B cell (primary cell): Measurements from ENCODE around the gene EED. TPM values are rescaled to one million over a fixed set of nuclear protein-coding genes. Genes with fewer than 3 reads are reported as not detected.

Experiments
- ATAC-seq: fragments of 200-7000 bp; cut with Tn5 transposase; one replicate; pipeline ENCODE4 v1.10.0; 2021; ENCODE audit warnings: low read depth, mild to moderate bottlenecking, moderate number of reproducible peaks, moderate library complexity
- CTCF ChIA-PET: fragments of 350-600 bp; sonication (Branson Sonifier 250); formaldehyde crosslinking; loops from one replicate; lab custom pipeline; 2021; ENCODE audit warnings: antibody characterized with exemption, inconsistent platforms; lab: Charles Lee
- POLR2A ChIA-PET: fragments of 350-600 bp; sonication (Branson Sonifier 250); formaldehyde crosslinking; loops from one replicate; lab custom pipeline; 2021; ENCODE audit warnings: antibody characterized with exemption; lab: Charles Lee
- DNase-seq: peaks from one replicate; pipeline ENCODE4 v3.0.0; 2013
- H2AFZ ChIP-seq: 2 replicates; pipeline ENCODE4 v1.6.1; 2012; ENCODE audit warnings: mild to moderate bottlenecking, low read depth, low read length; ENCODE audit not compliant: insufficient read depth, poor library complexity, severe bottlenecking
- H3K27ac ChIP-seq, 2 donors: 1 replicate in 1 of 2; 2 replicates in 1 of 2; pipeline ENCODE4 v1.5.1; 2012 to 2013; ENCODE audit warnings: low read length in 2 of 2, mild to moderate bottlenecking in 2 of 2, moderate library complexity in 1 of 2
- H3K27me3 ChIP-seq, 4 experiments: fragments of 200-600 bp in 1 of 4; sonication (generic) in 1 of 4; replicated peaks in 1 of 4; 1 replicate in 2 of 4; 2 replicates in 2 of 4; pipeline versions ENCODE4 v1.6.1 to v1.7.0; 2013 to 2016; ENCODE audit warnings: low read length in 3 of 4, mild to moderate bottlenecking in 2 of 4, mixed read lengths in 1 of 4, moderate library complexity in 1 of 4; ENCODE audit not compliant: insufficient read depth in 4 of 4, control insufficient read depth in 3 of 4; ENCODE audit errors: control extremely low read depth in 1 of 4
- H3K36me3 ChIP-seq, 2 experiments: replicated peaks in 1 of 2; 1 replicate in 1 of 2; 2 replicates in 1 of 2; pipeline versions ENCODE4 v1.6.1 to v1.7.1; 2013; ENCODE audit warnings: low read length in 1 of 2; ENCODE audit not compliant: insufficient read depth in 2 of 2, control insufficient read depth in 1 of 2; ENCODE audit errors: control extremely low read depth in 1 of 2, extremely low read depth in 1 of 2
- H3K4me1 ChIP-seq, 2 donors: fragments of 200-600 bp in 1 of 2; sonication (generic) in 1 of 2; 1 replicate in 1 of 2; 2 replicates in 1 of 2; pipeline versions ENCODE4 v1.5.1 to v1.6.1; 2013 to 2017; ENCODE audit warnings: low read length in 2 of 2; ENCODE audit not compliant: control insufficient read depth in 2 of 2, insufficient read depth in 2 of 2
- H3K4me2 ChIP-seq: replicated peaks from 2 replicates; pipeline ENCODE3; 2012; ENCODE audit warnings: mild to moderate bottlenecking, low read depth, low read length; ENCODE audit not compliant: poor library complexity, severe bottlenecking
- H3K4me3 ChIP-seq, 5 experiments: fragments of 200-600 bp in 1 of 5; sonication (generic) in 1 of 5; 1 replicate in 3 of 5; 2 replicates in 2 of 5; pipeline versions ENCODE4 v1.5.1 to v1.7.0; 2011 to 2016; ENCODE audit warnings: low read length in 4 of 5, mild to moderate bottlenecking in 4 of 5, low read depth in 2 of 5, control low read depth in 1 of 5, moderate library complexity in 1 of 5; ENCODE audit not compliant: insufficient read depth in 1 of 5; ENCODE audit errors: control extremely low read depth in 1 of 5, extremely low read depth in 1 of 5
- H3K79me2 ChIP-seq: fragments of 200-600 bp; sonication (generic); one replicate; pipeline ENCODE4 v1.6.0; 2016; ENCODE audit warnings: low read length; ENCODE audit not compliant: control insufficient read depth, insufficient read depth
- H3K9ac ChIP-seq: fragments of 200-600 bp; sonication (generic); 2 replicates; pipeline ENCODE4 v1.6.1; 2017; ENCODE audit warnings: mild to moderate bottlenecking, low read length, moderate library complexity
- H3K9me3 ChIP-seq, 3 donors: one replicate each; pipeline versions ENCODE4 v1.6.1 to v1.7.1; 2013; ENCODE audit warnings: low read length in 2 of 3; ENCODE audit not compliant: control insufficient read depth in 2 of 3, insufficient read depth in 1 of 3; ENCODE audit errors: control extremely low read depth in 1 of 3
- H4K20me1 ChIP-seq: 2 replicates; pipeline ENCODE4 v1.6.0; 2012; ENCODE audit warnings: mild to moderate bottlenecking, low read length; ENCODE audit not compliant: insufficient read depth, control insufficient read depth, poor library complexity, severe bottlenecking
- H3K27ac Mint-ChIP-seq: one replicate; pipeline ENCODE4 v1.8.0; 2021; ENCODE audit warnings: mixed read lengths
- H3K27me3 Mint-ChIP-seq: one replicate; pipeline ENCODE4 v1.8.0; 2021; ENCODE audit warnings: mixed read lengths
- H3K4me1 Mint-ChIP-seq: one replicate; pipeline ENCODE4 v1.8.0; 2021; ENCODE audit warnings: mixed read lengths
- H3K4me3 Mint-ChIP-seq: one replicate; pipeline ENCODE4 v1.8.0; 2021; ENCODE audit warnings: mixed read lengths
- H3K9me3 Mint-ChIP-seq: one replicate; pipeline ENCODE4 v1.8.0; 2022; ENCODE audit warnings: mixed read lengths; ENCODE audit not compliant: insufficient read depth
- CTCF ChIP-seq: fragments of 200-600 bp; IDR thresholded peaks from one replicate; pipeline ENCODE4 v1.8.0; 2022; ENCODE audit warnings: antibody characterized with exemption, mild to moderate bottlenecking
- EZH2 ChIP-seq: IDR thresholded peaks from 2 replicates; pipeline ENCODE4 v1.6.1; 2012; ENCODE audit warnings: borderline replicate concordance, low read depth, mild to moderate bottlenecking, moderate library complexity, low read length; ENCODE audit not compliant: insufficient read depth, poor library complexity, severe bottlenecking
- WGBS: methylation state at CpG from one replicate; pipeline ENCODE4 v1.1.5; 2013; ENCODE audit warnings: missing lambda C conversion rate; ENCODE audit not compliant: insufficient coverage; 5-methylcytosine and 5-hydroxymethylcytosine counted together
- intact Hi-C: fragments of 100-400 bp; cut with micrococcal nuclease; formaldehyde crosslinking; loops from one replicate; pipeline ENCODE4 v1.10.0; 2022
- polyA plus RNA-seq: library from polyadenylated mRNA; depleted of rRNA; stranded (reverse); fragments of >200 nt; gene quantifications from 2 replicates; pipeline ENCODE4 v1.2.3, GENCODE V29; 2012
- total RNA-seq, 2 donors: library from RNA; stranded (reverse); fragments of 120-200 nt in 1 of 2; gene quantifications; 1 replicate in 1 of 2; 2 replicates in 1 of 2; pipeline versions ENCODE4 v1.2.3 to v1.2.4, GENCODE V29; 2013 to 2022

EED gene
- total and polyA plus RNA-seq, 2 donors (not counting 1 experiment from before 2014, with no cell fraction given), result 21.8 to 49.5 TPM

- Histone ChIP-seq H3K27me3 (no peaks in the 10 kb centered on the region), H3K4me1 (peaks cover 21 to 28% of the 10 kb centered on the region in 2 donors), H3K36me3 (no peaks in the 10 kb centered on the region), H3K9me3 (no peaks in the 10 kb centered on the region), H2AFZ (no peak overlapping the region), H3K79me2 (no peaks in the 10 kb centered on the region), H4K20me1 (no peaks in the 10 kb centered on the region), H3K27ac (no peak overlapping the region), H3K4me3 (no peak overlapping the region), H3K9ac (no peak overlapping the region), H3K4me2 (no peak overlapping the region)
- Mint-ChIP-seq H3K4me3 (no peak overlapping the region), H3K27me3 (no peaks in the 10 kb centered on the region), H3K27ac (no peak overlapping the region), H3K4me1 (peaks cover 8% of the 10 kb centered on the region), H3K9me3 (no peaks in the 10 kb centered on the region)
- WGBS, result 100% methylated on average over 2 of the region's 2 CpGs
- POLR2A ChIA-PET, result no interaction called here
- CTCF ChIA-PET, result interaction anchor here (1.0 to 2.6 kb wide), 2 partner anchors 10 to 165 kb away, joined by 3 to 19 read pairs; no protein-coding TSS in a partner anchor
- TF ChIP-seq EZH2, result no peak
- TF ChIP-seq CTCF, result no peak
- no peak for DNase-seq
- intact Hi-C loops, result no loop called here
- no peak for ATAC-seq
Observed at GRCh38 chr11:86206337-86206695, 38.2 kb upstream of the EED start.

- Mint-ChIP-seq H3K9me3 (no peaks in the 10 kb centered on the region), H3K27me3 (no peaks in the 10 kb centered on the region), H3K4me3 (no peak overlapping the region), H3K4me1 (peaks cover 8% of the 10 kb centered on the region), H3K27ac (no peak overlapping the region)
- intact Hi-C loops, result no loop called here
- H3K4me1 ChIP-seq, result peaks cover 11 to 20% of the 10 kb centered on the region in 2 donors
- H4K20me1 ChIP-seq, result no peaks in the 10 kb centered on the region
- TF ChIP-seq EZH2 (no peak), CTCF (no peak)
- no peaks in the 10 kb centered on the region for H3K27me3 ChIP-seq
- no peak overlapping the region for H3K9ac ChIP-seq
- no peaks in the 10 kb centered on the region for H3K79me2 ChIP-seq
- DNase-seq, result no peak
- no peak for ATAC-seq
- H3K9me3 ChIP-seq, result no peaks in the 10 kb centered on the region
- no CpG with 5 or more reads among the region's 2 CpGs for WGBS
- H3K4me2 ChIP-seq, result no peak overlapping the region
- no peak overlapping the region for H2AFZ ChIP-seq
- no peak overlapping the region for H3K27ac ChIP-seq
- CTCF ChIA-PET, result interaction anchor here (0.7 to 1.3 kb wide), 5 partner anchors 9 to 375 kb away, joined by 3 to 7 read pairs (median 3); no protein-coding TSS in a partner anchor
- H3K36me3 ChIP-seq, result no peaks in the 10 kb centered on the region
- POLR2A ChIA-PET, result no interaction called here
- H3K4me3 ChIP-seq, result no peak overlapping the region
Observed at GRCh38 chr11:86207413-86207812, 37.1 kb upstream of the EED start.
